IMR-90 (cell line): ENCODE results near the gene SIAH2. TPM values are rescaled to one million over a fixed set of nuclear protein-coding genes. Genes with fewer than 3 reads are reported as not detected.

ENCODE experiments used
- ATAC-seq: fragments of 200-7000 bp; cut with Tn5 transposase; 2 replicates; pipeline ENCODE4 v1.9.1; 2020; ENCODE audit warnings: low read depth, mild to moderate bottlenecking, moderate library complexity
- BruUV-seq: library from RNA; stranded (reverse); fragments of 400-500 nt; replicated peaks from 2 replicates; lab custom pipeline; 2021; lab: Mats Ljungman, UMichigan
- CTCF ChIA-PET: fragments of 300-600 bp; formaldehyde crosslinking; extraction: SDS; loops from one replicate; lab custom pipeline; 2021; ENCODE audit warnings: antibody characterized with exemption; lab: Yijun Ruan, JAX
- POLR2A ChIA-PET: fragments of 300-600 bp; sonication (Branson Sonifier 250); formaldehyde crosslinking; loops from one replicate; lab custom pipeline; 2022; ENCODE audit warnings: antibody characterized with exemption; ENCODE audit not compliant: unreplicated experiment; lab: Charles Lee
- DNase-seq: peaks from one replicate; pipeline ENCODE4 v3.0.0; 2013
- H2AFZ ChIP-seq: replicated peaks from 2 replicates; pipeline ENCODE3; 2013; ENCODE audit warnings: low read length, mild to moderate bottlenecking; ENCODE audit not compliant: poor library complexity
- H2AK5ac ChIP-seq: 2 replicates; pipeline ENCODE4 v1.6.1; 2013; ENCODE audit warnings: low read depth, low read length, inconsistent platforms
- H2AK9ac ChIP-seq: replicated peaks from 2 replicates; pipeline ENCODE3; 2013; ENCODE audit warnings: mild to moderate bottlenecking, low read depth, low read length, moderate library complexity; ENCODE audit not compliant: poor library complexity
- H2BK120ac ChIP-seq: 2 replicates; pipeline ENCODE4 v1.6.1; 2013; ENCODE audit warnings: low read depth, low read length, inconsistent platforms
- H2BK15ac ChIP-seq: 3 replicates; pipeline ENCODE4 v1.6.1; 2013; ENCODE audit warnings: low read depth, low read length, inconsistent platforms
- H2BK20ac ChIP-seq: 2 replicates; pipeline ENCODE4 v1.6.1; 2013; ENCODE audit warnings: low read depth, mild to moderate bottlenecking, inconsistent platforms, low read length, moderate library complexity
- H2BK5ac ChIP-seq: 2 replicates; pipeline ENCODE4 v1.6.1; 2013; ENCODE audit warnings: mild to moderate bottlenecking, low read depth, low read length, inconsistent platforms; ENCODE audit not compliant: poor library complexity, severe bottlenecking
- H3K14ac ChIP-seq: replicated peaks from 2 replicates; pipeline ENCODE4 v1.6.1; 2013; ENCODE audit warnings: low read depth, low read length, inconsistent platforms
- H3K18ac ChIP-seq: 2 replicates; pipeline ENCODE4 v1.6.1; 2013; ENCODE audit warnings: low read depth, low read length, control low read depth
- H3K23ac ChIP-seq: 2 replicates; pipeline ENCODE4 v1.6.1; 2013; ENCODE audit warnings: low read depth, low read length, inconsistent platforms
- H3K27ac ChIP-seq: 2 replicates; pipeline ENCODE4 v1.5.1; 2013; ENCODE audit warnings: mild to moderate bottlenecking, control low read depth, low read length; ENCODE audit not compliant: insufficient read depth
- H3K27me3 ChIP-seq: 2 replicates; pipeline ENCODE4 v1.6.1; 2013; ENCODE audit warnings: low read length; ENCODE audit not compliant: control insufficient read depth, insufficient read depth
- H3K36me3 ChIP-seq: 2 replicates; pipeline ENCODE4 v1.6.1; 2013; ENCODE audit warnings: low read length, mixed read lengths; ENCODE audit not compliant: control insufficient read depth, insufficient read depth
- H3K4ac ChIP-seq: 2 replicates; pipeline ENCODE4 v1.6.1; 2013; ENCODE audit warnings: low read depth, low read length, inconsistent platforms
- H3K4me1 ChIP-seq: 2 replicates; pipeline ENCODE4 v1.6.1; 2013; ENCODE audit warnings: low read length, mixed read lengths; ENCODE audit not compliant: control insufficient read depth, insufficient read depth
- H3K4me2 ChIP-seq: 2 replicates; pipeline ENCODE4 v1.6.1; 2013; ENCODE audit warnings: low read depth, mild to moderate bottlenecking, control low read depth, low read length, moderate library complexity
- H3K4me3 ChIP-seq: 2 replicates; pipeline ENCODE4 v1.5.1; 2013; ENCODE audit warnings: low read depth, mild to moderate bottlenecking, control low read depth, low read length, moderate library complexity; ENCODE audit not compliant: insufficient read depth
- H3K56ac ChIP-seq: 2 replicates; pipeline ENCODE4 v1.6.1; 2013; ENCODE audit warnings: low read length, inconsistent platforms; ENCODE audit not compliant: insufficient read depth; ENCODE audit errors: extremely low read depth
- H3K79me1 ChIP-seq, 2 experiments: 2 replicates each; pipeline ENCODE4 v1.6.1; 2013; ENCODE audit warnings: low read length in 2 of 2, inconsistent platforms in 1 of 2, low read depth in 1 of 2
- H3K9ac ChIP-seq: 2 replicates; pipeline ENCODE4 v1.6.1; 2013; ENCODE audit warnings: low read depth, low read length, control low read depth
- H3K9me1 ChIP-seq: 2 replicates; pipeline ENCODE4 v1.6.1; 2013; ENCODE audit warnings: low read length, inconsistent platforms; ENCODE audit not compliant: insufficient read depth
- H3K9me3 ChIP-seq: 2 replicates; pipeline ENCODE4 v1.6.1; 2013; ENCODE audit warnings: low read length; ENCODE audit not compliant: control insufficient read depth, insufficient read depth
- H4K20me1 ChIP-seq: 2 replicates; pipeline ENCODE4 v1.6.1; 2013; ENCODE audit warnings: low read length, inconsistent platforms; ENCODE audit not compliant: insufficient read depth
- H4K5ac ChIP-seq: 2 replicates; pipeline ENCODE4 v1.6.1; 2013; ENCODE audit warnings: mild to moderate bottlenecking, low read depth, low read length, control low read depth
- H4K8ac ChIP-seq, 2 experiments: 2 replicates each; pipeline ENCODE4 v1.6.1; 2013; ENCODE audit warnings: low read depth in 2 of 2, low read length in 2 of 2, control low read depth in 1 of 2, inconsistent platforms in 1 of 2
- H4K91ac ChIP-seq: 2 replicates; pipeline ENCODE4 v1.6.1; 2013; ENCODE audit warnings: low read depth, low read length, inconsistent platforms; ENCODE audit not compliant: insufficient read depth
- ELK1 ChIP-seq: fragments of 150-350 bp; IDR thresholded peaks from 2 replicates; pipeline ENCODE4 v1.6.1; 2016; ENCODE audit warnings: low read depth, mild to moderate bottlenecking, low read length, moderate library complexity, borderline replicate concordance
- FOS ChIP-seq: fragments of 150-350 bp; IDR thresholded peaks from 2 replicates; pipeline ENCODE4 v1.6.1; 2016; ENCODE audit warnings: low read depth, low read length
- NFE2L2 ChIP-seq: fragments of 150-350 bp; IDR thresholded peaks from 2 replicates; pipeline ENCODE4 v1.6.1; 2016; ENCODE audit warnings: low read depth, mild to moderate bottlenecking, low read length
- USF2 ChIP-seq: fragments of 150-350 bp; IDR thresholded peaks from 2 replicates; pipeline ENCODE4 v1.6.1; 2017; ENCODE audit warnings: mild to moderate bottlenecking, antibody characterized with exemption, low read length, low read depth
- WGBS, 2 experiments: methylation state at CpG; one replicate each; pipeline versions ENCODE4 v1.1.5 to v1.1.7; 2013; ENCODE audit warnings: missing lambda C conversion rate in 2 of 2; ENCODE audit not compliant: insufficient read length in 1 of 2; ENCODE audit errors: extremely low coverage in 2 of 2; 5-methylcytosine and 5-hydroxymethylcytosine counted together
- dilution Hi-C: fragments of 300-500 bp; cut with HindIII; formaldehyde crosslinking; loops from one replicate; pipeline ENCODE4 v1.14.3; 2018; ENCODE audit warnings: low sequenced_read_pairs; ENCODE audit not compliant: unreplicated experiment
- in situ Hi-C: fragments of 300-500 bp; cut with MboI; formaldehyde crosslinking; loops from 3 replicates; pipeline ENCODE4 v1.14.3; 2019; ENCODE audit warnings: low sequenced_read_pairs, inconsistent platforms, mixed read lengths
- intact Hi-C: fragments of 100-400 bp; cut with micrococcal nuclease; formaldehyde crosslinking; loops from 2 replicates; pipeline ENCODE4 v1.10.0; 2022
- polyA plus RNA-seq, 3 experiments: library from polyadenylated mRNA; depleted of rRNA; stranded (reverse); fragments of >200 nt; gene quantifications; 2 replicates each; pipeline ENCODE4 v1.2.3, GENCODE V29; 2012; ENCODE audit warnings: low replicate concordance in 1 of 3
- total RNA-seq: library from RNA; depleted of rRNA; stranded (reverse); fragments of >200 nt; gene quantifications from 2 replicates; pipeline ENCODE4 v1.2.3, GENCODE V29; 2012

The SIAH2 gene
- total and polyA plus RNA-seq, 2 of the 4 experiments (the other 2 are of a cell fraction): 24.7 to 61.8 TPM

DNA sequence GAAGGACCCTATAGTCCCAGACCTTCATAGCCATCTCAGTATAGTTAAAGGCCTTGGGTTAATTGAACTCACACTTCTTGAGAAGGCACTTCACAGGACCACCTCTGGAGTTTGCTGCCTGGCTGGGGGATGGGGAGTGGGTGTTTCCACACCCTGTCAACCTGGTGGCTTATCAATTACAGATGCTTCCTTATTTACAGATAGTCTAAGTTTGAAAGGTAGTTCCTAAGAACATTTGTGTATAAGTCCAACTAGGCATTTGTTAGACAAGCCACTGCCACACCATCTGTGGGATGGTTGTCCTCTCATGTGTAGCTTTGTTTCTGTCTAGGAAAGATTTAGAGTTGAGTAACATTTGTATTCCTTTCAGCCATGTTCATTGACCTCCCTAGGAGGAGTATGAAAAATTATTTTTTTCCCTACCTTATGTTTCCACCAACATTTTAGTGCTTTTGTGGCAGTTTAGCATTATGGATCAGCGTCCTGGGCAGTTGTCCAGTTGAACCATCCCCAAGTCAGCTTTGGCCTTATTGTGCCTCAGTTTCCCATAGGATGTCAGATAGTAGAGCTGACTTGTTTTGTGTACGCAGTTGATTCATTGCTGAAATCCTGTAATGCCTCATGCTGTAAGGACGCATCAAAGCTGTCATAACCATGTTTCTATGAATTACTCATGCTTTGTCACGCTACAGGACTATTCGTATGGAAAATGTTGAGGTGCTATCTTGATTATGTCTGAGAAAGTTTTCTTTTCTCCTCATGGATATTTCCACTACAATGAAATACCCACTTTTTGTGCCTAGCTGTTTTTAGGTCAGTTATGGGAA, 21.2 kb upstream of the SIAH2 start:
- Histone ChIP-seq H3K79me1 (no peaks in the 10 kb centered on the region), H2AK9ac (no peak overlapping the region), H4K91ac (no peak overlapping the region), H2AFZ (no peak overlapping the region), H3K4ac (no peak overlapping the region), H3K18ac (no peak overlapping the region), H3K9me1 (no peaks in the 10 kb centered on the region), H3K36me3 (no peaks in the 10 kb centered on the region), H3K14ac (no peak overlapping the region), H2AK5ac (no peak overlapping the region), H3K4me2 (no peak overlapping the region), H3K23ac (no peak overlapping the region), H3K27me3 (peaks cover 6% of the 10 kb centered on the region), H2BK5ac (no peak overlapping the region), H2BK20ac (no peak overlapping the region), H3K56ac (no peak overlapping the region), H3K9ac (no peak overlapping the region), H3K27ac (no peak overlapping the region), H2BK15ac (no peak overlapping the region), H3K4me3 (no peak overlapping the region), H3K9me3 (no peaks in the 10 kb centered on the region), H2BK120ac (no peak overlapping the region), H4K20me1 (no peaks in the 10 kb centered on the region), H4K5ac (no peak overlapping the region), H3K4me1 (no peaks in the 10 kb centered on the region), H4K8ac (no peak overlapping the region)
- intact Hi-C loops (no loop called here), dilution Hi-C loops (no loop called here), in situ Hi-C loops (loop anchor here (25.0 kb wide), 1 partner anchor 353 kb away; no protein-coding TSS in a partner anchor)
- ATAC-seq (no peak), DNase-seq (no peak)
- no TSS peak for BruUV-seq
- WGBS, 2 experiments: 86% methylated on average over 1 of the region's 5 CpGs; no CpG with 5 or more reads in 1 of the 2 experiments
- TF ChIP-seq FOS (no peak), NFE2L2 (no peak), USF2 (no peak), ELK1 (no peak)
- ChIA-PET POLR2A (no interaction called here), CTCF (no interaction called here)
